Measurements from ENCODE around the gene TYW1. TPM values are rescaled to one million over a fixed set of nuclear protein-coding genes. Genes with fewer than 3 reads are reported as not detected.
"Not testable (repeated sequence)": the region's sequence is repeated elsewhere in the genome, so short reads cannot be mapped to it uniquely, and the experiment has no call there.

Gene TYW1
- polyA plus RNA-seq, 5 donors = 20.9 to 25.4 (median 24.0) TPM

- DNase-seq = not testable (repeated sequence)
Observed at GRCh38 chr7:67189801-67190465, 193.3 kb downstream of the TYW1 start.

GRCh38 chr7:67191002-67191720, 194.5 kb downstream of the TYW1 start:
- not testable (repeated sequence) for DNase-seq

GRCh38 chr7:67192123-67192702, 195.6 kb downstream of the TYW1 start:
- not testable (repeated sequence) for DNase-seq

- peak; percentile 55 for DNase-seq
Observed at GRCh38 chr7:67192889-67193613, 196.4 kb downstream of the TYW1 start.

- not testable (repeated sequence) for DNase-seq
Observed at GRCh38 chr7:67196176-67196575, 199.5 kb downstream of the TYW1 start.

GRCh38 chr7:67198865-67199526, 202.4 kb downstream of the TYW1 start:
- not testable (repeated sequence) for DNase-seq

- DNase-seq = not testable (repeated sequence)
Observed at GRCh38 chr7:67205772-67206171, 209.1 kb downstream of the TYW1 start.

GRCh38 chr7:67206452-67206851, 209.8 kb downstream of the TYW1 start:
- DNase-seq = no peak

GRCh38 chr7:67208656-67209055, 212.0 kb downstream of the TYW1 start:
- not testable (repeated sequence) for DNase-seq

GRCh38 chr7:67209256-67209655, 212.6 kb downstream of the TYW1 start:
- peak; percentile 39 to 47 for DNase-seq

- no peak for DNase-seq
Observed at GRCh38 chr7:67210567-67210966, 213.9 kb downstream of the TYW1 start.

- DNase-seq = not testable (repeated sequence)
Observed at GRCh38 chr7:67211650-67212330, 215.2 kb downstream of the TYW1 start.

- DNase-seq = not testable (repeated sequence)
Observed at GRCh38 chr7:67213038-67213437, 216.4 kb downstream of the TYW1 start.

GRCh38 chr7:67223551-67223950, 226.9 kb downstream of the TYW1 start:
- DNase-seq = not testable (repeated sequence)

GRCh38 chr7:67226340-67226907, 229.8 kb downstream of the TYW1 start:
- DNase-seq = not testable (repeated sequence)

GRCh38 chr7:67226967-67227366, 230.3 kb downstream of the TYW1 start:
- not testable (repeated sequence) for DNase-seq

- DNase-seq = not testable (repeated sequence)
Observed at GRCh38 chr7:67229018-67229417, 232.4 kb downstream of the TYW1 start.

- not testable (repeated sequence) for DNase-seq
Observed at GRCh38 chr7:67230029-67230428, 233.4 kb downstream of the TYW1 start.

GRCh38 chr7:67233506-67233905, 236.9 kb downstream of the TYW1 start:
- DNase-seq = not testable (repeated sequence)

GRCh38 chr7:67236216-67236615, 239.6 kb downstream of the TYW1 start:
- not testable (repeated sequence) for DNase-seq

Data from right lung (tissue), 5 donors.